Measurements from ENCODE around the gene UBE2H.
A peak's percentile ranks its signal among the peaks of the same experiment; 100 is the strongest.
"Not testable (repeated sequence)": the region's sequence is repeated elsewhere in the genome, so short reads cannot be mapped to it uniquely, and the experiment has no call there.

UBE2H gene

GRCh38 chr7:129862682-129863081 is 90.1 kb downstream of the UBE2H start:
- POLR2A ChIA-PET = no interaction called here

GRCh38 chr7:129860784-129861183 is 92.0 kb downstream of the UBE2H start:
- DNase-seq (ENCODE audit: extremely low spot score); POLR2A ChIA-PET: not testable (repeated sequence)
- CTCF ChIA-PET = interaction anchor here (0.5 kb wide), 1 partner anchor 307 kb away, joined by 3 read pairs; no protein-coding TSS in a partner anchor

More at GRCh38 chr7:129862682-129863081, 90.1 kb downstream of the UBE2H start:
- CTCF ChIA-PET = no interaction called here
- no peak for TF ChIP-seq LEF1 (IDR thresholded peaks at IDR 0.05; ENCODE audit: borderline replicate concordance)
- TF ChIP-seq HDGF (IDR thresholded peaks at IDR 0.05; ENCODE audit: borderline replicate concordance) = no peak
- TF ChIP-seq BHLHE40 (IDR thresholded peaks at IDR 0.05; ENCODE audit: borderline replicate concordance) = no peak
- no peak for TF ChIP-seq ARNT (IDR thresholded peaks at IDR 0.05)
- TF ChIP-seq SUZ12 (IDR thresholded peaks at IDR 0.05) = no peak
- no peak for TF ChIP-seq SP1 (IDR thresholded peaks at IDR 0.05)
- TF ChIP-seq NFRKB (IDR thresholded peaks at IDR 0.05) = no peak
- no peak for TF ChIP-seq ZNF384 (IDR thresholded peaks at IDR 0.05)
- DNase-seq (ENCODE audit: extremely low spot score) = no peak

GRCh38 chr7:129859183-129859582 is 93.6 kb downstream of the UBE2H start:
- ChIA-PET CTCF (no interaction called here), POLR2A (no interaction called here)
- TF ChIP-seq PKNOX1 (IDR thresholded peaks at IDR 0.05) = no peak
- no peak for TF ChIP-seq ELF4 (IDR thresholded peaks at IDR 0.05)
- no peak for TF ChIP-seq LEF1 (IDR thresholded peaks at IDR 0.05; ENCODE audit: borderline replicate concordance)
- no peak for TF ChIP-seq FOXA1 (IDR thresholded peaks at IDR 0.05)
- no peak for TF ChIP-seq L3MBTL2 (conservative IDR thresholded peaks at IDR 0.05)
- no peak for TF ChIP-seq BHLHE40 (IDR thresholded peaks at IDR 0.05; ENCODE audit: borderline replicate concordance)
- no peak for TF ChIP-seq CTBP1 (IDR thresholded peaks at IDR 0.05; ENCODE audit: borderline replicate concordance)
- TF ChIP-seq TARDBP (IDR thresholded peaks at IDR 0.05) = no peak
- TF ChIP-seq NFRKB (IDR thresholded peaks at IDR 0.05) = no peak
- TF ChIP-seq SUZ12 (IDR thresholded peaks at IDR 0.05) = no peak
- no peak for TF ChIP-seq ARNT (IDR thresholded peaks at IDR 0.05)
- TF ChIP-seq SP1 (IDR thresholded peaks at IDR 0.05) = no peak
- no peak for TF ChIP-seq FOXK2 (IDR thresholded peaks at IDR 0.05)
- TF ChIP-seq ZNF384 (IDR thresholded peaks at IDR 0.05) = no peak
- no peak for TF ChIP-seq FOXM1 (IDR thresholded peaks at IDR 0.05; ENCODE audit: borderline replicate concordance)
- TF ChIP-seq HDGF (IDR thresholded peaks at IDR 0.05; ENCODE audit: borderline replicate concordance) = no peak
- DNase-seq (ENCODE audit: extremely low spot score) = no peak

DNA sequence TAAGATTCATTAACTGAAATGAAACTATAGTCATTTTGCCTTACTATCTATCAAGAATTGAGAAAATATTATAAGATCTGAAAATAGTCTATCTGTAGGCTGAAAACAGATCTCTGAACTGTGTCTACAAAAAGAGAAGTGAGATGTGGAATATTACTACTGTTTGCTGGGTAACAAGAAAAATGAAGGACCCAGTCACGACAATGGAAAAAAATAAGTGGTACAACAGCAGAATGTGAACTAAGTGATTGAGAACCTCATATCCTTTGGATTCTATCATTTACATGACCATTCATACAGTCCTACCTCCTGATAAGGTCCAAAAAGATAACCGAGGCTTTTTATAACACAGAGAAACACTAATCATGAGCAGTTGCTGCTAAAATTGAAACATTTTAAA is 94.3 kb downstream of the UBE2H start:
- ChIA-PET CTCF (no interaction called here), POLR2A (no interaction called here)
- DNase-seq (ENCODE audit: extremely low spot score) = no peak
- no peak for TF ChIP-seq NFRKB (IDR thresholded peaks at IDR 0.05)
- TF ChIP-seq LEF1 (IDR thresholded peaks at IDR 0.05; ENCODE audit: borderline replicate concordance) = no peak
- TF ChIP-seq CTBP1 (IDR thresholded peaks at IDR 0.05; ENCODE audit: borderline replicate concordance) = no peak
- TF ChIP-seq TARDBP (IDR thresholded peaks at IDR 0.05) = no peak
- TF ChIP-seq FOXM1 (IDR thresholded peaks at IDR 0.05; ENCODE audit: borderline replicate concordance) = no peak
- TF ChIP-seq SUZ12 (IDR thresholded peaks at IDR 0.05) = no peak
- TF ChIP-seq SP1 (IDR thresholded peaks at IDR 0.05) = no peak
- no peak for TF ChIP-seq FOXK2 (IDR thresholded peaks at IDR 0.05)
- no peak for TF ChIP-seq PKNOX1 (IDR thresholded peaks at IDR 0.05)
- no peak for TF ChIP-seq ZNF384 (IDR thresholded peaks at IDR 0.05)
- TF ChIP-seq BHLHE40 (IDR thresholded peaks at IDR 0.05; ENCODE audit: borderline replicate concordance) = no peak
- no peak for TF ChIP-seq FOXA1 (IDR thresholded peaks at IDR 0.05)
- TF ChIP-seq L3MBTL2 (conservative IDR thresholded peaks at IDR 0.05) = no peak
- TF ChIP-seq ARNT (IDR thresholded peaks at IDR 0.05) = no peak
- TF ChIP-seq ELF4 (IDR thresholded peaks at IDR 0.05) = no peak
- no peak for TF ChIP-seq HDGF (IDR thresholded peaks at IDR 0.05; ENCODE audit: borderline replicate concordance)

DNA sequence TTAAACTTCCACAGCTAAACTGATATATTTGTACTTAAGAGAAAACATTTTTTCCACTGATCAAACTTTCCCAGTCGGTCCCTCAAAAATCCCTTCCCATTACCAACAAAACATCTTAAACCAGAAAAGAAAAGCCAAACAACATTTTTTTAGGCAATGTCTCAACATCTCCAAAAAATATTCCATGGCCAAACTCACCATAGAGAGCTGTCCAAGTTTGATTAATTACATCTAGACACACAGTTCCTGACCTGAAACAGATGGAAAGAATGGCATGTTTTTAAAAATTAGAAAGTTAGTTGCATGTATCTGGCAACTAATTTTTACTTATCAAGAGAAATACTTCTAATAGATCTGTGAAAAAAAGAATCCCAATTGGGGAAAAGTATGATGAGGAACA is 95.4 kb downstream of the UBE2H start:
- POLR2A ChIA-PET = no interaction called here

DNA sequence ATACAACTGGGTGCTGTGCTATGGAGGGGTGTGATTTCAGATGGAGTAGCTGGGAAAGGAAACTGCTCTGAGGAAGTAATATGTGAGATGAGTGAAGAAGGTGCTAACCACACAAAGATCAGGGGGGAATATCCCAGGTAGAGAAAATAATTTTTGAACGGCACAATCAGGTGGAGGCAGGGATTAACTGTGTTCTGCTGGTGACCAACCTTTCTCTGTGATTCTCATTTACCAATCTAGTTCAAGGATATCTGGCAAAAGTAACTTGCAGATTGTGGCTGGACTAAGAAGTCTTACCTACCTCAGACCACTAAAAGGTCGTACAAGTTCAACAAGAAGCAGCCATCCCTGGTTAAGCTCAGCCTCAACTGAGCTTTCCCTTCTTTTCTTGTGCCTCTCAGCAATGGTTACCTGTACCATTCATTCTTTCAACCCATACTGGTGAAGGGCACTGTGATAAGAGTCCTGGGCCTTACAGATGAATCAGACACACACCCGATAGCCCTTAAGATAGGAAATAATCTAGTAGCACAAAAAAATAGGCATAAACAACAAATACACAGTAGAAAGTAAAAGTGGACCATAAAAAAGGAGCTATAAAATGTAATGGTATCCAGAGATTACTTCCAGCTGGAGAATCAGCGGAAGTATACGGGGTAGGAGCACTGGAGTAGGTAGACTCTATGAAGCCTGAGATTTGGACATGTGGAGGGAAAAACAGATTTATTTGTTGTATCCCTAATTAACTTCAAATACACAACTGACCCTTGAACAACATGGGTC is 96.6 kb downstream of the UBE2H start:
- no peak for DNase-seq (ENCODE audit: extremely low spot score)
- TF ChIP-seq ZNF384 (IDR thresholded peaks at IDR 0.05) (no peak), ELF4 (IDR thresholded peaks at IDR 0.05) (no peak), FOXM1 (IDR thresholded peaks at IDR 0.05; ENCODE audit: borderline replicate concordance) (no peak), NFRKB (IDR thresholded peaks at IDR 0.05) (no peak), SP1 (IDR thresholded peaks at IDR 0.05) (no peak), BHLHE40 (IDR thresholded peaks at IDR 0.05; ENCODE audit: borderline replicate concordance) (no peak), LEF1 (IDR thresholded peaks at IDR 0.05; ENCODE audit: borderline replicate concordance) (no peak), L3MBTL2 (conservative IDR thresholded peaks at IDR 0.05) (no peak), SUZ12 (IDR thresholded peaks at IDR 0.05) (no peak), FOXK2 (IDR thresholded peaks at IDR 0.05) (no peak), TARDBP (IDR thresholded peaks at IDR 0.05) (no peak), HDGF (IDR thresholded peaks at IDR 0.05; ENCODE audit: borderline replicate concordance) (no peak), PKNOX1 (IDR thresholded peaks at IDR 0.05) (no peak), ARNT (IDR thresholded peaks at IDR 0.05) (no peak), FOXA1 (IDR thresholded peaks at IDR 0.05) (no peak), CTBP1 (IDR thresholded peaks at IDR 0.05; ENCODE audit: borderline replicate concordance) (no peak)
- ChIA-PET CTCF (interaction anchor here (0.6 to 1.4 kb wide), 2 partner anchors 10 to 38 kb away, joined by 3 read pairs; no protein-coding TSS in a partner anchor), POLR2A (interaction anchor here (1.2 kb wide), 1 partner anchor 349 kb away, joined by 3 read pairs; the partner anchor contains the start of gene TMEM209)

More for the DNA sequence above, 95.4 kb downstream of the UBE2H start:
- TF ChIP-seq FOXM1 (IDR thresholded peaks at IDR 0.05; ENCODE audit: borderline replicate concordance) (no peak), PKNOX1 (IDR thresholded peaks at IDR 0.05) (0 out of 2 replicates have a peak, but pooled peaks have one; percentile 30)
- DNase-seq (ENCODE audit: extremely low spot score) = no peak
- CTCF ChIA-PET = no interaction called here
